HepG2 (cell line): Measurements from ENCODE around the gene CPXM2. TPM values are rescaled to one million over a fixed set of nuclear protein-coding genes. Genes with fewer than 3 reads are reported as not detected.

ENCODE experiments used
- ATAC-seq: fragments of 200-7000 bp; cut with Tn5 transposase; 3 replicates; pipeline ENCODE4 v1.9.1; 2020; ENCODE audit warnings: mild to moderate bottlenecking, moderate library complexity
- BruUV-seq: library from RNA; stranded (reverse); fragments of 400-500 nt; replicated peaks from 2 replicates; lab custom pipeline; 2021; lab: Mats Ljungman, UMichigan
- CTCF ChIA-PET: fragments of 300-600 bp; formaldehyde crosslinking; extraction: SDS; loops from one replicate; lab custom pipeline; 2021; ENCODE audit warnings: low total read pairs, inconsistent platforms, low intra/inter-chr PET ratio; lab: Yijun Ruan, JAX
- POLR2A ChIA-PET: fragments of 350-600 bp; sonication (Branson Sonifier 250); formaldehyde crosslinking; loops from one replicate; lab custom pipeline; 2020; ENCODE audit warnings: antibody characterized with exemption, inconsistent platforms; lab: Yijun Ruan, JAX
- DNase-seq: peaks from one replicate; pipeline ENCODE4 v3.0.0-alpha.2; 2015; ENCODE audit warnings: low spot score
- FAIRE-seq: peaks from 3 replicates; lab custom pipeline; 2011; peaks lifted over from hg19 to GRCh38; lab: Jason Lieb, UNC
- H2AFZ ChIP-seq: one replicate; pipeline ENCODE4 v1.6.1; 2011; ENCODE audit warnings: low read length, inconsistent platforms
- H3K27ac ChIP-seq: fragments of 300-600 bp; 3 replicates; pipeline ENCODE4 v1.8.0; 2011; ENCODE audit warnings: mixed run types, mild to moderate bottlenecking, mixed read lengths, low read length, inconsistent platforms; ENCODE audit not compliant: insufficient read depth; ENCODE audit errors: extremely low read length
- H3K27me3 ChIP-seq, 2 experiments: fragments of 200-600 bp in 1 of 2; 2 replicates in 1 of 2; 3 replicates in 1 of 2; pipeline versions ENCODE4 v1.6.0 to v1.8.0; 2011; ENCODE audit warnings: low read length in 2 of 2, mild to moderate bottlenecking in 2 of 2, moderate library complexity in 2 of 2, inconsistent platforms in 1 of 2; ENCODE audit not compliant: insufficient read depth in 2 of 2, control insufficient read depth in 1 of 2
- H3K36me3 ChIP-seq, 2 experiments: fragments of 200-600 bp in 1 of 2; replicated peaks in 1 of 2; 2 replicates in 1 of 2; 3 replicates in 1 of 2; pipeline versions ENCODE4 v1.5.1 to v1.8.0; 2011; ENCODE audit warnings: low read length in 2 of 2, inconsistent platforms in 1 of 2; ENCODE audit not compliant: insufficient read depth in 2 of 2, control insufficient read depth in 1 of 2
- H3K4me1 ChIP-seq: 2 replicates; pipeline ENCODE4 v1.5.1; 2012; ENCODE audit warnings: low read length, inconsistent platforms; ENCODE audit not compliant: insufficient read depth
- H3K4me2 ChIP-seq: 2 replicates; pipeline ENCODE4 v1.6.0; 2011; ENCODE audit warnings: low read depth, low read length, inconsistent platforms
- H3K4me3 ChIP-seq, 3 experiments: fragments of 200-600 bp in 1 of 3; sonication (generic), shearing (Covaris generic) in 1 of 3; replicated peaks in 1 of 3; 2 replicates each; pipeline ENCODE4 v1.5.1; 2011 to 2016; ENCODE audit warnings: low read length in 3 of 3, inconsistent platforms in 2 of 3, low read depth in 2 of 3, mild to moderate bottlenecking in 2 of 3, control low read depth in 1 of 3, mixed read lengths in 1 of 3; ENCODE audit not compliant: insufficient read depth in 1 of 3
- H3K79me2 ChIP-seq: one replicate; pipeline ENCODE4 v1.6.1; 2011; ENCODE audit warnings: low read length, inconsistent platforms; ENCODE audit not compliant: insufficient read depth
- H3K9ac ChIP-seq: 2 replicates; pipeline ENCODE4 v1.6.0; 2011; ENCODE audit warnings: mild to moderate bottlenecking, low read depth, low read length, inconsistent platforms; ENCODE audit not compliant: insufficient read depth
- H3K9me3 ChIP-seq: 2 replicates; pipeline ENCODE4 v1.5.1; 2012; ENCODE audit warnings: mild to moderate bottlenecking, low read length
- H4K20me1 ChIP-seq: 2 replicates; pipeline ENCODE4 v1.6.0; 2011; ENCODE audit warnings: inconsistent platforms, mild to moderate bottlenecking, low read length, moderate library complexity; ENCODE audit not compliant: insufficient read depth
- FUBP1 ChIP-seq: sonication (generic); formaldehyde crosslinking; IDR thresholded peaks from 2 replicates; pipeline ENCODE4 v1.5.1; 2020; ENCODE audit warnings: missing genetic modification reagents, mild to moderate bottlenecking, borderline replicate concordance
- GATAD2A ChIP-seq: IDR thresholded peaks from 2 replicates; pipeline ENCODE4 v1.6.1; 2016
- KAT8 ChIP-seq: IDR thresholded peaks from 2 replicates; pipeline ENCODE4 v1.6.1; 2016; ENCODE audit warnings: missing genetic modification reagents, missing compliant biosample characterization
- LBX2 ChIP-seq: sonication (generic); formaldehyde crosslinking; IDR thresholded peaks from 2 replicates; pipeline ENCODE4 v1.5.0; 2020; ENCODE audit warnings: missing genetic modification reagents, mild to moderate bottlenecking, borderline replicate concordance
- LRRFIP1 ChIP-seq: sonication (generic); formaldehyde crosslinking; conservative IDR thresholded peaks from 2 replicates; pipeline ENCODE4 v1.4.0; 2020; ENCODE audit warnings: missing genetic modification reagents
- NAIF1 ChIP-seq: sonication (generic); formaldehyde crosslinking; IDR thresholded peaks from 2 replicates; pipeline ENCODE4 v1.5.0; 2020; ENCODE audit warnings: mild to moderate bottlenecking, missing genetic modification reagents, borderline replicate concordance
- NFE2 ChIP-seq: sonication (generic); formaldehyde crosslinking; IDR thresholded peaks from 2 replicates; pipeline ENCODE4 v1.4.0; 2020; ENCODE audit warnings: missing genetic modification reagents
- POLR2AphosphoS5 ChIP-seq: IDR thresholded peaks from 2 replicates; pipeline ENCODE4 v1.6.1; 2012; ENCODE audit warnings: low read depth, low read length
- RAD51 ChIP-seq: fragments of 450-650 bp; IDR thresholded peaks from 2 replicates; pipeline ENCODE4 v1.6.1; 2016; ENCODE audit warnings: borderline replicate concordance
- RFX1 ChIP-seq: fragments of 450-650 bp; IDR thresholded peaks from 2 replicates; pipeline ENCODE4 v1.6.1; 2017
- TBX2 ChIP-seq: sonication (generic); formaldehyde crosslinking; IDR thresholded peaks from 2 replicates; pipeline ENCODE4 v1.5.0; 2020; ENCODE audit warnings: missing genetic modification reagents, mild to moderate bottlenecking, borderline replicate concordance
- ZHX1 ChIP-seq: sonication (generic); formaldehyde crosslinking; IDR thresholded peaks from 2 replicates; pipeline ENCODE4 v1.8.1; 2022; ENCODE audit warnings: low read depth, mild to moderate bottlenecking, missing genetic modification reagents
- ZNF230 ChIP-seq: sonication (generic); formaldehyde crosslinking; IDR thresholded peaks from 2 replicates; pipeline ENCODE4 v1.4.0; 2020; ENCODE audit warnings: mild to moderate bottlenecking, missing genetic modification reagents
- ZNF383 ChIP-seq: sonication (generic); formaldehyde crosslinking; IDR thresholded peaks from 2 replicates; pipeline ENCODE4 v1.4.0; 2020; ENCODE audit warnings: missing genetic modification reagents, mild to moderate bottlenecking, borderline replicate concordance
- ZNF639 ChIP-seq: conservative IDR thresholded peaks from 2 replicates; pipeline ENCODE4 v1.6.1; 2018; ENCODE audit warnings: missing genetic modification reagents
- ZNF788 ChIP-seq: sonication (generic); formaldehyde crosslinking; IDR thresholded peaks from 2 replicates; pipeline ENCODE4 v1.5.0; 2020; ENCODE audit warnings: mild to moderate bottlenecking, missing genetic modification reagents, borderline replicate concordance
- ZSCAN20 ChIP-seq: sonication (generic); formaldehyde crosslinking; IDR thresholded peaks from 2 replicates; pipeline ENCODE4 v1.4.0; 2020; ENCODE audit warnings: missing genetic modification reagents, mild to moderate bottlenecking, borderline replicate concordance
- WGBS: methylation state at CpG from one replicate; pipeline ENCODE4 v1.1.6; 2017; ENCODE audit warnings: low lambda C conversion rate; 5-methylcytosine and 5-hydroxymethylcytosine counted together
- in situ Hi-C: cut with HindIII; loops from 2 replicates; pipeline ENCODE4 v1.10.0; 2017; ENCODE audit warnings: low pct_unique_long_range_greater_than_20kb; ENCODE audit not compliant: extremely low pct_ligation_motif_present
- intact Hi-C: fragments of 100-400 bp; cut with micrococcal nuclease; formaldehyde crosslinking; loops from one replicate; pipeline ENCODE4 v1.10.0; 2022; ENCODE audit not compliant: unreplicated experiment
- polyA plus RNA-seq, 8 experiments: library from polyadenylated mRNA; depleted of rRNA in 3 of 8; stranded (reverse) in 7 of 8; unstranded in 1 of 8; fragments of >200 nt; fragmentation: Illumina TruSeq in 4 of 8; extraction: Trizol in 4 of 8; gene quantifications; 2 replicates each; pipeline versions ENCODE4 v1.2.1 to v1.2.3, GENCODE V29; 2011 to 2016; ENCODE audit warnings: low read depth in 4 of 8, missing spikeins in 1 of 8, mixed read lengths in 1 of 8; ENCODE audit not compliant: insufficient read depth in 1 of 8
- total RNA-seq, 5 experiments: library from RNA; depleted of rRNA; stranded (reverse); fragments of >200 nt; fragmentation: Illumina TruSeq; extraction: Trizol; gene quantifications; 2 replicates each; pipeline ENCODE4 v1.2.3, GENCODE V29; 2016; ENCODE audit warnings: low read depth in 1 of 5

Gene CPXM2
- total and polyA plus RNA-seq, 2 of the 13 experiments (the other 11 are each of a cell fraction or from before 2014, with no cell fraction given) = 0.03 TPM; not detected in 1

GRCh38 chr10:123928427-123928826, 36.8 kb upstream of the CPXM2 start:
- TF ChIP-seq ZNF230 (CRISPR knock-in tag) = no peak
- no peak for TF ChIP-seq ZNF639 (CRISPR knock-in tag)
- TF ChIP-seq ZNF788 (CRISPR knock-in tag) = no peak
- no peak for TF ChIP-seq NAIF1 (CRISPR knock-in tag)
- no peak for TF ChIP-seq LBX2 (CRISPR knock-in tag)
- no peak for TF ChIP-seq NFE2 (CRISPR knock-in tag)
- TF ChIP-seq FUBP1 (CRISPR knock-in tag) = no peak
- no peak for TF ChIP-seq RAD51
- no peak for TF ChIP-seq RFX1
- no peak for TF ChIP-seq TBX2
- TF ChIP-seq KAT8 = no peak
- TF ChIP-seq GATAD2A (CRISPR knock-in tag) = no peak
- TF ChIP-seq POLR2AphosphoS5 = no peak
- no peak for TF ChIP-seq ZHX1 (CRISPR knock-in tag)
- no peak for TF ChIP-seq ZNF383
- TF ChIP-seq LRRFIP1 = no peak
- TF ChIP-seq ZSCAN20 = no peak
- no TSS peak for BruUV-seq
- H3K4me2 ChIP-seq = no peak overlapping the region
- no peak overlapping the region for H3K9ac ChIP-seq
- peaks cover 19% of the 10 kb centered on the region; the same call in 1 of the 2 replicates for H3K9me3 ChIP-seq
- H3K36me3 ChIP-seq = no peaks in the 10 kb centered on the region
- FAIRE-seq (no peak), DNase-seq (no peak), ATAC-seq (no peak)
- intact Hi-C loops = no loop called here
- H3K4me1 ChIP-seq = no peaks in the 10 kb centered on the region
- H3K4me3 ChIP-seq = no peak overlapping the region
- H3K79me2 ChIP-seq = no peaks in the 10 kb centered on the region
- 8% methylated on average over 2 of the region's 2 CpGs for WGBS
- in situ Hi-C loops = no loop called here
- peaks cover 2 to 8% of the 10 kb centered on the region in 2 experiments; a peak in 1 of 5 replicates for H3K27me3 ChIP-seq
- H2AFZ ChIP-seq = no peak overlapping the region
- no peak overlapping the region for H3K27ac ChIP-seq
- POLR2A ChIA-PET = no interaction called here
- CTCF ChIA-PET = no interaction called here
- H4K20me1 ChIP-seq = no peaks in the 10 kb centered on the region
